Endothelial cell of umbilical vein (primary cell): ENCODE results near the gene HDAC11. TPM values are rescaled to one million over a fixed set of nuclear protein-coding genes. Genes with fewer than 3 reads are reported as not detected.

Source experiments
- BruUV-seq: library from RNA; stranded (reverse); fragments of 400-500 nt; replicated peaks from 2 replicates; lab custom pipeline; 2021; lab: Mats Ljungman, UMichigan
- CTCF ChIA-PET: fragments of 300-600, 350-600 bp; sonication (Branson Sonifier 250); formaldehyde crosslinking; loops from one replicate; lab custom pipeline; 2021; ENCODE audit warnings: antibody characterized with exemption, inconsistent platforms; lab: Charles Lee
- POLR2A ChIA-PET: fragments of 300-600, 350-600 bp; sonication (Branson Sonifier 250); formaldehyde crosslinking; loops from one replicate; lab custom pipeline; 2021; ENCODE audit warnings: antibody characterized with exemption, inconsistent platforms; lab: Charles Lee
- DNase-seq: peaks from one replicate; pipeline ENCODE4 v3.0.0-alpha.2; 2011; ENCODE audit warnings: low read depth, low spot score
- FAIRE-seq: peaks from 2 replicates; lab custom pipeline; 2011; peaks lifted over from hg19 to GRCh38; lab: Jason Lieb, UNC
- H2AFZ ChIP-seq: 2 replicates; pipeline ENCODE4 v1.6.0; 2012; ENCODE audit warnings: low read depth, low read length, control low read depth, inconsistent platforms
- H3K27ac ChIP-seq: 2 replicates; pipeline ENCODE4 v1.5.1; 2011; ENCODE audit warnings: low read depth, mild to moderate bottlenecking, control low read depth, low read length, moderate library complexity; ENCODE audit not compliant: insufficient read depth
- H3K27me3 ChIP-seq, 2 experiments: 2 replicates each; pipeline versions ENCODE4 v1.6.0 to v1.6.1; 2011; ENCODE audit warnings: low read length in 2 of 2, mixed read lengths in 1 of 2; ENCODE audit not compliant: control insufficient read depth in 2 of 2, insufficient read depth in 2 of 2
- H3K36me3 ChIP-seq, 2 experiments: 2 replicates in 1 of 2; 3 replicates in 1 of 2; pipeline ENCODE4 v1.5.1; 2011; ENCODE audit warnings: low read length in 2 of 2, mild to moderate bottlenecking in 1 of 2, moderate library complexity in 1 of 2; ENCODE audit not compliant: control insufficient read depth in 2 of 2, insufficient read depth in 2 of 2; ENCODE audit errors: extremely low read depth in 1 of 2
- H3K4me1 ChIP-seq: 3 replicates; pipeline ENCODE4 v1.5.1; 2011; ENCODE audit warnings: mild to moderate bottlenecking, low read length; ENCODE audit not compliant: control insufficient read depth, insufficient read depth; ENCODE audit errors: extremely low read depth
- H3K4me2 ChIP-seq: 2 replicates; pipeline ENCODE4 v1.6.1; 2011; ENCODE audit warnings: low read length, control low read depth, mixed read lengths; ENCODE audit not compliant: insufficient read depth
- H3K4me3 ChIP-seq, 3 experiments: fragments of 200-600 bp in 1 of 3; sonication (generic), shearing (Covaris generic) in 1 of 3; replicated peaks in 1 of 3; 2 replicates each; pipeline ENCODE4 v1.5.1; 2011 to 2016; ENCODE audit warnings: control low read depth in 3 of 3, low read length in 3 of 3, mild to moderate bottlenecking in 2 of 3, inconsistent platforms in 1 of 3, low read depth in 1 of 3, moderate library complexity in 1 of 3; ENCODE audit not compliant: insufficient read depth in 1 of 3
- H3K79me2 ChIP-seq: 2 replicates; pipeline ENCODE4 v1.6.0; 2012; ENCODE audit warnings: low read length, inconsistent platforms; ENCODE audit not compliant: control insufficient read depth, insufficient read depth
- H3K9ac ChIP-seq: replicated peaks from 2 replicates; pipeline ENCODE3; 2011; ENCODE audit warnings: low read length, control low read depth; ENCODE audit not compliant: insufficient read depth; ENCODE audit errors: extremely low read depth
- H3K9me1 ChIP-seq: replicated peaks from 3 replicates; pipeline ENCODE4 v1.6.0; 2011; ENCODE audit warnings: mild to moderate bottlenecking, low read length; ENCODE audit not compliant: control insufficient read depth, insufficient read depth; ENCODE audit errors: extremely low read depth
- H3K9me3 ChIP-seq: replicated peaks from 2 replicates; pipeline ENCODE4 v1.5.1; 2012; ENCODE audit warnings: low read length, inconsistent platforms; ENCODE audit not compliant: control insufficient read depth, insufficient read depth
- H4K20me1 ChIP-seq: replicated peaks from 2 replicates; pipeline ENCODE3; 2011; ENCODE audit warnings: mild to moderate bottlenecking, low read length; ENCODE audit not compliant: control insufficient read depth, insufficient read depth; ENCODE audit errors: extremely low read depth
- EZH2 ChIP-seq: IDR thresholded peaks from 2 replicates; pipeline ENCODE4 v1.6.1; 2012; ENCODE audit warnings: borderline replicate concordance, low read depth, mild to moderate bottlenecking, moderate library complexity, low read length, inconsistent platforms; ENCODE audit not compliant: severe bottlenecking
- FOS ChIP-seq: IDR thresholded peaks from 2 replicates; pipeline ENCODE4 v1.6.1; 2011; ENCODE audit warnings: mild to moderate bottlenecking, low read length, moderate library complexity, borderline replicate concordance; ENCODE audit not compliant: insufficient read depth
- GATA2 ChIP-seq: IDR thresholded peaks from 2 replicates; pipeline ENCODE4 v1.7.0; 2011; ENCODE audit warnings: low read depth, mild to moderate bottlenecking, moderate library complexity, mixed read lengths, low read length; ENCODE audit not compliant: insufficient read length, insufficient read depth
- JUN ChIP-seq: IDR thresholded peaks from 2 replicates; pipeline ENCODE4 v1.6.1; 2011; ENCODE audit warnings: borderline replicate concordance, low read depth; ENCODE audit not compliant: insufficient read length, insufficient read depth
- MYC ChIP-seq: IDR thresholded peaks from one replicate; pipeline ENCODE4 v1.6.1; 2011; ENCODE audit warnings: mild to moderate bottlenecking, low read depth, low read length
- POLR2A ChIP-seq: IDR thresholded peaks from 2 replicates; pipeline ENCODE4 v1.6.1; 2012; ENCODE audit warnings: low read depth, mild to moderate bottlenecking, control low read depth, low read length
- POLR2AphosphoS5 ChIP-seq: IDR thresholded peaks from 2 replicates; pipeline ENCODE4 v1.6.1; 2012; ENCODE audit warnings: low read depth, mild to moderate bottlenecking, control low read depth, low read length, moderate library complexity; ENCODE audit not compliant: insufficient read depth
- dilution Hi-C: fragments of 300-500 bp; cut with MboI; formaldehyde crosslinking; loops from one replicate; pipeline ENCODE4 v1.15.0; 2019; ENCODE audit warnings: low sequenced_read_pairs; ENCODE audit not compliant: extremely low pct_ligation_motif_present
- intact Hi-C: fragments of 100-400 bp; cut with micrococcal nuclease; formaldehyde crosslinking; loops from one replicate; pipeline ENCODE4 v1.10.0; 2022
- polyA plus RNA-seq, 4 experiments: library from polyadenylated mRNA; depleted of rRNA in 3 of 4; stranded (reverse) in 3 of 4; unstranded in 1 of 4; fragments of >200 nt; gene quantifications; 2 replicates each; pipeline versions ENCODE4 v1.2.1 to v1.2.3, GENCODE V29; 2011 to 2012; ENCODE audit warnings: missing spikeins in 1 of 4
- total RNA-seq: library from RNA; stranded (reverse); gene quantifications from 2 replicates; pipeline ENCODE4 v1.2.3, GENCODE V29; 2021
- TF ChIP-seq, protein P1 (sequence below): IDR thresholded peaks from 2 replicates; pipeline ENCODE4 v1.6.1; 2011; ENCODE audit not compliant: insufficient read depth, insufficient read length
- TF ChIP-seq, protein P2 (sequence below), 2 donors: IDR thresholded peaks; 1 replicate in 1 of 2; 2 replicates in 1 of 2; pipeline ENCODE4 v1.5.1; 2011; ENCODE audit warnings: low read length in 2 of 2, mild to moderate bottlenecking in 2 of 2, moderate library complexity in 2 of 2, control low read depth in 1 of 2, inconsistent platforms in 1 of 2, low read depth in 1 of 2; ENCODE audit not compliant: insufficient read depth in 1 of 2; ENCODE audit errors: extremely low read depth in 1 of 2

HDAC11 gene
- total and polyA plus RNA-seq, 2 donors (not counting 3 experiments of a cell fraction or from before 2014, with no cell fraction given), result 6.8 to 8.8 TPM

DNA sequence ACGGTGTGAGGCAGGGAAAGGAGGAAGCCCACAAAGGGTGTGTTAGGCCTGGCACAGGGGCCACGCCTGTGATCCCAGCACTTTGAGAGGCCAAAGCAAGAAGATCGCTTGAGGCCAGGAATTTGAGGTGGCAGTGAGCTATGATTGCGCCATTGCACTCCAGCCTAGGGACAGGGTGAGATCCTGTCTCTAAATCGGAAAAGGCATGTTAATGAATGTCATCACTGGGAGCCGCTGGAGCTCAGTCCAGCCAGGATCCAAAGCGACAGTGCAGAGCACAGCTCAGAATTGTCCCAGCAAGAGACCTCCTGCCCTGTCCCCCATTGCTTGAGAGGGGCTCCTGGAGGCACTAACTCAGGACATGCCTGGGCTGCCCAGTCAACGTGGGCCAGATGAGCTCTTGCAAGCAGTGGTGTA, 53.8 kb downstream of the HDAC11 start:
- ChIA-PET POLR2A (no interaction called here), CTCF (interaction anchor here (1.4 to 1.7 kb wide), 2 partner anchors 9 to 40 kb away, joined by 3 to 8 read pairs; no protein-coding TSS in a partner anchor)
- Histone ChIP-seq H3K79me2 (no peaks in the 10 kb centered on the region), H3K9me3 (no peaks in the 10 kb centered on the region), H3K27me3 (no peaks in the 10 kb centered on the region), H2AFZ (no peak overlapping the region), H3K9me1 (no peaks in the 10 kb centered on the region), H3K4me1 (no peaks in the 10 kb centered on the region), H3K9ac (no peak overlapping the region), H3K4me3 (no peak overlapping the region), H3K27ac (no peak overlapping the region), H3K36me3 (no peaks in the 10 kb centered on the region), H4K20me1 (no peaks in the 10 kb centered on the region), H3K4me2 (no peak overlapping the region)
- intact Hi-C loops, result no loop called here
- no peak for FAIRE-seq
- DNase-seq, result no peak
- TF ChIP-seq FOS, result no peak
- no peak for TF ChIP-seq JUN
- TF ChIP-seq MYC, result no peak
- no peak for TF ChIP-seq GATA2
- TF ChIP-seq, protein P1, sequence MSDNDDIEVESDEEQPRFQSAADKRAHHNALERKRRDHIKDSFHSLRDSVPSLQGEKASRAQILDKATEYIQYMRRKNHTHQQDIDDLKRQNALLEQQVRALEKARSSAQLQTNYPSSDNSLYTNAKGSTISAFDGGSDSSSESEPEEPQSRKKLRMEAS, result no peak
- TF ChIP-seq EZH2, result no peak
- TF ChIP-seq POLR2AphosphoS5, result no peak
- TF ChIP-seq, protein P2, sequence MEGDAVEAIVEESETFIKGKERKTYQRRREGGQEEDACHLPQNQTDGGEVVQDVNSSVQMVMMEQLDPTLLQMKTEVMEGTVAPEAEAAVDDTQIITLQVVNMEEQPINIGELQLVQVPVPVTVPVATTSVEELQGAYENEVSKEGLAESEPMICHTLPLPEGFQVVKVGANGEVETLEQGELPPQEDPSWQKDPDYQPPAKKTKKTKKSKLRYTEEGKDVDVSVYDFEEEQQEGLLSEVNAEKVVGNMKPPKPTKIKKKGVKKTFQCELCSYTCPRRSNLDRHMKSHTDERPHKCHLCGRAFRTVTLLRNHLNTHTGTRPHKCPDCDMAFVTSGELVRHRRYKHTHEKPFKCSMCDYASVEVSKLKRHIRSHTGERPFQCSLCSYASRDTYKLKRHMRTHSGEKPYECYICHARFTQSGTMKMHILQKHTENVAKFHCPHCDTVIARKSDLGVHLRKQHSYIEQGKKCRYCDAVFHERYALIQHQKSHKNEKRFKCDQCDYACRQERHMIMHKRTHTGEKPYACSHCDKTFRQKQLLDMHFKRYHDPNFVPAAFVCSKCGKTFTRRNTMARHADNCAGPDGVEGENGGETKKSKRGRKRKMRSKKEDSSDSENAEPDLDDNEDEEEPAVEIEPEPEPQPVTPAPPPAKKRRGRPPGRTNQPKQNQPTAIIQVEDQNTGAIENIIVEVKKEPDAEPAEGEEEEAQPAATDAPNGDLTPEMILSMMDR (IDR thresholded peaks at IDR 0.05; ENCODE audit: extremely low read depth in 1 of 2, insufficient read depth in 1 of 2, low read depth in 1 of 2, low read length in 2 of 2), result no peak
- no peak for TF ChIP-seq POLR2A
- dilution Hi-C loops, result no loop called here
- BruUV-seq, result no TSS peak
